Measurements from ENCODE around the gene MANEAL.

GRCh38 chr1:37813529-37814145 lies 20.0 kb downstream of the MANEAL start:
- TF ChIP-seq, protein P1, sequence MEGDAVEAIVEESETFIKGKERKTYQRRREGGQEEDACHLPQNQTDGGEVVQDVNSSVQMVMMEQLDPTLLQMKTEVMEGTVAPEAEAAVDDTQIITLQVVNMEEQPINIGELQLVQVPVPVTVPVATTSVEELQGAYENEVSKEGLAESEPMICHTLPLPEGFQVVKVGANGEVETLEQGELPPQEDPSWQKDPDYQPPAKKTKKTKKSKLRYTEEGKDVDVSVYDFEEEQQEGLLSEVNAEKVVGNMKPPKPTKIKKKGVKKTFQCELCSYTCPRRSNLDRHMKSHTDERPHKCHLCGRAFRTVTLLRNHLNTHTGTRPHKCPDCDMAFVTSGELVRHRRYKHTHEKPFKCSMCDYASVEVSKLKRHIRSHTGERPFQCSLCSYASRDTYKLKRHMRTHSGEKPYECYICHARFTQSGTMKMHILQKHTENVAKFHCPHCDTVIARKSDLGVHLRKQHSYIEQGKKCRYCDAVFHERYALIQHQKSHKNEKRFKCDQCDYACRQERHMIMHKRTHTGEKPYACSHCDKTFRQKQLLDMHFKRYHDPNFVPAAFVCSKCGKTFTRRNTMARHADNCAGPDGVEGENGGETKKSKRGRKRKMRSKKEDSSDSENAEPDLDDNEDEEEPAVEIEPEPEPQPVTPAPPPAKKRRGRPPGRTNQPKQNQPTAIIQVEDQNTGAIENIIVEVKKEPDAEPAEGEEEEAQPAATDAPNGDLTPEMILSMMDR (IDR thresholded peaks at IDR 0.05; ENCODE audit: insufficient read depth, low read length), result no peak
- no peak for TF ChIP-seq POLR2AphosphoS5 (IDR thresholded peaks at IDR 0.05; ENCODE audit: low read depth)
- no peak for TF ChIP-seq REST (IDR thresholded peaks at IDR 0.05; ENCODE audit: insufficient replicate concordance, low read depth)
